ENCODE results near the gene SSX5.
"Not testable (repeated sequence)": the region's sequence is repeated elsewhere in the genome, so short reads cannot be mapped to it uniquely, and the experiment has no call there.

SSX5 gene

GRCh38 chrX:48180811-48181210, 15.8 kb downstream of the SSX5 start:
- Histone ChIP-seq H4K20me1 (ENCODE audit: control insufficient read depth, insufficient read depth, low read depth, low read length) (no peaks in the 10 kb centered on the region), H3K27me3 (ENCODE audit: control insufficient read depth, low read length) (no peaks in the 10 kb centered on the region)
- no peak for TF ChIP-seq CTCF (IDR thresholded peaks at IDR 0.05; ENCODE audit: low read depth, low read length, poor library complexity, severe bottlenecking)
- no peak for TF ChIP-seq EZH2phosphoT487 (IDR thresholded peaks at IDR 0.05; ENCODE audit: borderline replicate concordance, low read length)

GRCh38 chrX:48179691-48180090, 16.9 kb downstream of the SSX5 start:
- TF ChIP-seq CTCF (IDR thresholded peaks at IDR 0.05; ENCODE audit: low read depth, low read length, poor library complexity, severe bottlenecking) (no peak), EZH2phosphoT487 (IDR thresholded peaks at IDR 0.05; ENCODE audit: borderline replicate concordance, low read length) (no peak)
- Histone ChIP-seq H3K4me2 (ENCODE audit: low read length) (no peak overlapping the region), H3K27me3 (ENCODE audit: control insufficient read depth, low read length) (no peaks in the 10 kb centered on the region), H4K20me1 (ENCODE audit: control insufficient read depth, insufficient read depth, low read depth, low read length) (no peaks in the 10 kb centered on the region), H3K36me3 (ENCODE audit: control insufficient read depth, low read length) (no peaks in the 10 kb centered on the region), H3K79me2 (ENCODE audit: control insufficient read depth, low read length) (no peaks in the 10 kb centered on the region), H3K4me3 (ENCODE audit: low read length) (no peak overlapping the region), H3K9me2 (replicated peaks; ENCODE audit: control insufficient read depth, low read length) (no peaks in the 10 kb centered on the region), H3K9me3 (ENCODE audit: control insufficient read depth, insufficient read depth, low read length) (no peaks in the 10 kb centered on the region), H3K27ac (ENCODE audit: low read depth, low read length) (no peak overlapping the region), H3F3A (ENCODE audit: control insufficient read depth, insufficient read depth) (no peaks in the 10 kb centered on the region), H3K4me1 (ENCODE audit: control insufficient read depth, low read length) (no peaks in the 10 kb centered on the region)

More at GRCh38 chrX:48180811-48181210, 15.8 kb downstream of the SSX5 start:
- H3K9me3 ChIP-seq (ENCODE audit: control insufficient read depth, insufficient read depth, low read length) = no peaks in the 10 kb centered on the region
- no peak overlapping the region for H3K4me3 ChIP-seq (ENCODE audit: low read length)
- no peaks in the 10 kb centered on the region for H3K79me2 ChIP-seq (ENCODE audit: control insufficient read depth, low read length)
- H3K4me2 ChIP-seq (ENCODE audit: low read length) = no peak overlapping the region
- no peak overlapping the region for H3K27ac ChIP-seq (ENCODE audit: low read depth, low read length)
- H3K36me3 ChIP-seq (ENCODE audit: control insufficient read depth, low read length) = no peaks in the 10 kb centered on the region
- H3K4me1 ChIP-seq (ENCODE audit: control insufficient read depth, low read length) = no peaks in the 10 kb centered on the region
- H3K9me2 ChIP-seq (replicated peaks; ENCODE audit: control insufficient read depth, low read length) = no peaks in the 10 kb centered on the region
- H3F3A ChIP-seq (ENCODE audit: control insufficient read depth, insufficient read depth) = no peaks in the 10 kb centered on the region

- H3F3A ChIP-seq (ENCODE audit: control insufficient read depth, insufficient read depth); H3K27me3 ChIP-seq (ENCODE audit: control insufficient read depth, low read length); H3K4me3 ChIP-seq (ENCODE audit: low read length); H3K27ac ChIP-seq (ENCODE audit: low read depth, low read length); H3K9me3 ChIP-seq (ENCODE audit: control insufficient read depth, insufficient read depth, low read length); H3K9me2 ChIP-seq (replicated peaks; ENCODE audit: control insufficient read depth, low read length); H4K20me1 ChIP-seq (ENCODE audit: control insufficient read depth, insufficient read depth, low read depth, low read length); H3K79me2 ChIP-seq (ENCODE audit: control insufficient read depth, low read length); H3K36me3 ChIP-seq (ENCODE audit: control insufficient read depth, low read length); H3K4me2 ChIP-seq (ENCODE audit: low read length); H3K4me1 ChIP-seq (ENCODE audit: control insufficient read depth, low read length): not testable (repeated sequence)
Measured at GRCh38 chrX:48166322-48166721, 30.3 kb downstream of the SSX5 start.

- H3K4me1 ChIP-seq (ENCODE audit: control insufficient read depth, low read length) = no peaks in the 10 kb centered on the region
- no peak overlapping the region for H3K27ac ChIP-seq (ENCODE audit: low read depth, low read length)
- no peak overlapping the region for H3K4me3 ChIP-seq (ENCODE audit: low read length)
- no peaks in the 10 kb centered on the region for H3K27me3 ChIP-seq (ENCODE audit: control insufficient read depth, low read length)
- H3K9me2 ChIP-seq (replicated peaks; ENCODE audit: control insufficient read depth, low read length) = no peaks in the 10 kb centered on the region
- TF ChIP-seq EZH2phosphoT487 (IDR thresholded peaks at IDR 0.05; ENCODE audit: borderline replicate concordance, low read length) = no peak
- TF ChIP-seq CTCF (IDR thresholded peaks at IDR 0.05; ENCODE audit: low read depth, low read length, poor library complexity, severe bottlenecking) = no peak
- H4K20me1 ChIP-seq (ENCODE audit: control insufficient read depth, insufficient read depth, low read depth, low read length) = no peaks in the 10 kb centered on the region
- H3K79me2 ChIP-seq (ENCODE audit: control insufficient read depth, low read length) = no peaks in the 10 kb centered on the region
- H3K4me2 ChIP-seq (ENCODE audit: low read length) = no peak overlapping the region
- no peaks in the 10 kb centered on the region for H3K36me3 ChIP-seq (ENCODE audit: control insufficient read depth, low read length)
- H3F3A ChIP-seq (ENCODE audit: control insufficient read depth, insufficient read depth) = no peaks in the 10 kb centered on the region
- no peaks in the 10 kb centered on the region for H3K9me3 ChIP-seq (ENCODE audit: control insufficient read depth, insufficient read depth, low read length)
Measured at GRCh38 chrX:48165241-48165640, 31.4 kb downstream of the SSX5 start.
